Neural progenitor cell (in vitro differentiated cells): Measurements from ENCODE around the gene MED13L.

Source experiments
- CTCF ChIP-seq: fragments of 200-600 bp; sonication (generic); IDR thresholded peaks from 2 replicates; pipeline ENCODE4 v1.5.1; 2017; ENCODE audit warnings: antibody characterized with exemption, mild to moderate bottlenecking
- EZH2 ChIP-seq: fragments of 200-600 bp; sonication (generic); IDR thresholded peaks from 2 replicates; pipeline ENCODE4 v1.6.1; 2017; ENCODE audit warnings: antibody characterized with exemption, mild to moderate bottlenecking, moderate library complexity
- EZH2phosphoT487 ChIP-seq: fragments of 200-600 bp; sonication (generic); IDR thresholded peaks from 2 replicates; pipeline ENCODE4 v1.6.1; 2017; ENCODE audit warnings: antibody characterized with exemption

GRCh38 chr12:116000252-116000651 lies 277.2 kb downstream of the MED13L start:
- TF ChIP-seq EZH2, result no peak
- TF ChIP-seq CTCF, result no peak
- TF ChIP-seq EZH2phosphoT487, result no peak
